PFSK-1 (cell line): ENCODE data around the gene THBS1.

Source experiments
- FOXP2 ChIP-seq: optimal IDR thresholded peaks from 2 replicates; pipeline ENCODE3; 2011; ENCODE audit warnings: borderline replicate concordance, control low read depth, inconsistent platforms; ENCODE audit not compliant: insufficient read depth; ENCODE audit errors: extremely low read length, extremely low read depth
- POLR2AphosphoS5 ChIP-seq: IDR thresholded peaks from 2 replicates; pipeline ENCODE4 v1.6.1; 2012; ENCODE audit warnings: low read depth, mild to moderate bottlenecking, control low read depth, low read length, moderate library complexity
- REST ChIP-seq, 2 experiments: IDR thresholded peaks; 2 replicates each; pipeline versions ENCODE4 v1.6.1 to v1.8.0; 2011 to 2012; ENCODE audit warnings: low read depth in 2 of 2, low read length in 2 of 2, control low read depth in 1 of 2, inconsistent platforms in 1 of 2, mild to moderate bottlenecking in 1 of 2, moderate library complexity in 1 of 2; ENCODE audit not compliant: insufficient read depth in 1 of 2
- SIN3A ChIP-seq: IDR thresholded peaks from 2 replicates; pipeline ENCODE4 v1.6.1; 2012; ENCODE audit warnings: mild to moderate bottlenecking, low read length, moderate library complexity, borderline replicate concordance; ENCODE audit not compliant: insufficient read depth
- TAF1 ChIP-seq: IDR thresholded peaks from 2 replicates; pipeline ENCODE4 v1.6.1; 2012; ENCODE audit warnings: low read length, control low read depth, borderline replicate concordance; ENCODE audit not compliant: insufficient read depth

Gene THBS1

GRCh38 chr15:39625451-39625850 lies 44.6 kb downstream of the THBS1 start:
- no peak for TF ChIP-seq TAF1
- TF ChIP-seq FOXP2 = no peak
- no peak for TF ChIP-seq REST (IDR thresholded peaks at IDR 0.05; ENCODE audit: insufficient read depth in 1 of 2, low read depth in 2 of 2, low read length in 2 of 2)
- TF ChIP-seq SIN3A = no peak
- no peak for TF ChIP-seq POLR2AphosphoS5

DNA sequence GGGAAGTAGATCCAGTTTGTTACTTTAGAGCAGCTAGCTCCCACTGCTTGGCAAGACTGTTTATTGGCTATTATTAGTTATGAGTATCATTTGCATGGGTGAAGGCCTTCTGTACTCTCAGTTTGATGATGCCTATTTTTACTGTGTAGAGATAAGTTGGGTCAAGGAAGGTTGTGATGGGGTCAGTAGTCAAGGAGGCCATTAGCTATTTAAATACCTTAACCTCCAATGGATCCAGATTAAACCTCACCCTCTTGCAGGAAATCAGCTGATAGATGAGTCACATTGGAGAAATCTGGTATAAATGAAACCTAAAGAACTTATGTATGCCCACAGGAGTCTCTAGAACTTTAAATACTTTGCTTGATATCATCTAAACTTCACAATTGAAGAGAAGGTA lies 45.0 kb downstream of the THBS1 start:
- TF ChIP-seq POLR2AphosphoS5 = no peak
- TF ChIP-seq SIN3A = no peak
- TF ChIP-seq FOXP2 = no peak
- TF ChIP-seq TAF1 = no peak
- TF ChIP-seq REST (IDR thresholded peaks at IDR 0.05; ENCODE audit: insufficient read depth in 1 of 2, low read depth in 2 of 2, low read length in 2 of 2) = no peak

DNA sequence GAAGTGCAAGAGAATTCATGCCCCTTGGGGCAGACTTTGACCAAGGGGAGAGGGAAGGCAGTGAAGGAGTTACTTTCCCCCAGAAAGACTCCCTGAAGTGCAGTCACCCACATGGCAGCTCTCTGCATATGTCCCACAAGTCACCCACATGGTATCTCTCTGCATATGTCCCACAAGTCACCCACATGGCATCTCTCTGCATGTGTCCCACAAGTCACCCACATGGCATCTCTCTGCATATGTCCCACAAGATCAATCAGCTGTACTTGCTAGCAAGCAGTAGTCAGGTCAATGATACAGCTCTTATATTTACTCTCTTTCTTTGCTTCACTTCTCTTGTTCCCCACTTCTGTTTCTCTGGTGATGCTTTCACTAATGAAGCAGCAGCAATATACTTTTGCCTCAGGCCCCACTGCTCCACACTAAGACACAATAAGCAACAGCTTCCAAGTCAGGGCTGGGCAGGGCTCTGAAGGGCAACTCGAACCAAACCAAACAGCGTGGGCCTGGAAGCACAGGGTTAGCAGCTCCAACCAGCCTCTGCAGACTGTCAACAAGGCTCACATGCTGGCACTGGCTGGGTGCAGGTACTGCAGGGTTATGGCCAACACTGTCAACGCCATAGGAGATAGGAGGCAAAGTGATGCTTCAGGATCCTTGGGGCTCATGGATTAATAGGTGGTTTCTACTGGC lies 46.7 kb downstream of the THBS1 start:
- TF ChIP-seq SIN3A (no peak), TAF1 (no peak), POLR2AphosphoS5 (no peak), FOXP2 (no peak)

- TF ChIP-seq REST (IDR thresholded peaks at IDR 0.05; ENCODE audit: insufficient read depth in 1 of 2, low read depth in 2 of 2, low read length in 2 of 2) = no peak
- no peak for TF ChIP-seq SIN3A
- TF ChIP-seq POLR2AphosphoS5 = no peak
- no peak for TF ChIP-seq FOXP2
- TF ChIP-seq TAF1 = no peak
These were observed 47.2 kb downstream of the THBS1 start for GRCh38 chr15:39628144-39628508.

DNA sequence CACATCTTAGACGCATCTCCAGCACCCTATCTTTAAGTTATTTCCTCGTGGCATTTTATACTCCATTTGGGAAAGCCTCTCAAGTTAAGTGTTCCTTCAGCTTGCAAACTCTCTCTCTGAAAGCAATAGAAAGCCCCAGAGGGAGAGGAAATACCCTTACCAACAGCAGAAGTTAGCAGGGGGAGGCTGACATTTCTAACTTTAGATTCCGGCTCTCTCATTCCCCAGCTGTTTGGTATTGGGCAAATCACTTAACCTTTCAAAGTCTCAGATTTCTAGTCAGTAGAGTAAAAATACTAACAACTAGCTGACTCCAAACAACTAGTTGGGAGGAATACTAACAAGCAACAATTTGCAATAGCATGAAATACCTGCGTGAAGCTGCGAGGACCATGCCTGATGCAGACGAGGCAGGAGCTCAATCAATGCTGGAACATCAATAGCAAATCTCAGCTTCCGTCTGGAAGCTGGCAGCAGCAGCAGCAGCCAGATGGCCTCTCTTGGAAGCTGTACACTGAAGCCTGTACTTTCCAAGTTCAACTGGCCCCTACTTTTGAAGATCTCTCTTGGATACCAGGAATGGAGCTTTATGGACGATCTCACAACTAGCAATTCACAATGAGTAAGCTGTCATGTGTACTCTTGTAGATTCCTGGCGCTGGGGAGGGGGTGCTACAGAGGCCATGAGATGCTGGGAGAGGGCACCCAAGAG lies 47.8 kb downstream of the THBS1 start:
- TF ChIP-seq REST (IDR thresholded peaks at IDR 0.05; ENCODE audit: insufficient read depth in 1 of 2, low read depth in 2 of 2, low read length in 2 of 2) = no peak
- no peak for TF ChIP-seq TAF1
- no peak for TF ChIP-seq FOXP2
- no peak for TF ChIP-seq POLR2AphosphoS5
- TF ChIP-seq SIN3A = no peak
